CD4-positive, alpha-beta T cell treated with Interleukin-6 for 4 hours (primary cell): ENCODE results near the gene POU2F2.

Source experiments
- DNase-seq: peaks from one replicate; pipeline ENCODE4 v3.0.0-alpha.2; 2020; ENCODE audit warnings: mixed read lengths

Gene POU2F2

GRCh38 chr19:42154471-42155323 is 22.5 kb upstream of the POU2F2 start:
- DNase-seq: no peak

DNA sequence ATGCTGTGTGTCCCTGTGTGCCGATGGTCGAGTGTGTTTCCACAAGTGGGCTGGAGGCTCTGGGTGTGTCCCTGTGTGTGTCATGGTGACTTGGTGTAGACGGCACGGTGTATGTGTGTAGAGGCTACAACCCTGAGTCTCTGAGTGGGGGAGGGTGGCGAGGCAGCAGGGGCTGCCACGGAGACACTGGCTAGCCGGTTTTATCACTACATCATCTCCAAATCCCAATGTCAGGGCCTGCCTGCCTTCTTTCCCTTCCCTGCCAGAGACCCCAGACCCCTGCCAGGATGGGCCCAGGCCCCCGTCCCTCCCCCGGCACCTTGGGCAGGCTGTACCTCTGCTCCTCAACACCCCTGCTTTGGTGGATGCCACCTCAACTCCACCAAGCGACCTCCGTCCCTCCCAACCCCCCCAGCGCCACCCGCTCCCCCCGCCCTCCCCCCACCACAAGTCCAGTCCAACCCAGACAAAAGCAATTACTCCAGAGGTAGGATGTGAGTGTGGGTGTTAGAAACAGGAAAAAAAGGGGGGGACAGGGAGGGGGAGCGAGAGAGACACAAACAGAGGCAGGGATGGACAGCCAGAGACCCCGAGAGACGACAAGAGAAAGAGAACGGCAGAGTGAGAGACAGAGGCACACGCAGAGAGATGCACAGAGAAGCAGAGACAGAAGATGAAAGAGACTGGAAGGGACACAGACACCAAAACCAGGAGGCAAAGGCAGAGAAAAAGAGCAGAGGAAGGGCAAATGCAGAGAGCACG is 21.6 kb upstream of the POU2F2 start:
- no peak for DNase-seq

- no peak for DNase-seq
Measured at GRCh38 chr19:42152910-42153671, 20.8 kb upstream of the POU2F2 start.

GRCh38 chr19:42151782-42152684 is 19.8 kb upstream of the POU2F2 start:
- no peak for DNase-seq

GRCh38 chr19:42150911-42151361 is 18.7 kb upstream of the POU2F2 start:
- no peak for DNase-seq

- DNase-seq: no peak
Measured at GRCh38 chr19:42150364-42150763, 18.1 kb upstream of the POU2F2 start.

DNA sequence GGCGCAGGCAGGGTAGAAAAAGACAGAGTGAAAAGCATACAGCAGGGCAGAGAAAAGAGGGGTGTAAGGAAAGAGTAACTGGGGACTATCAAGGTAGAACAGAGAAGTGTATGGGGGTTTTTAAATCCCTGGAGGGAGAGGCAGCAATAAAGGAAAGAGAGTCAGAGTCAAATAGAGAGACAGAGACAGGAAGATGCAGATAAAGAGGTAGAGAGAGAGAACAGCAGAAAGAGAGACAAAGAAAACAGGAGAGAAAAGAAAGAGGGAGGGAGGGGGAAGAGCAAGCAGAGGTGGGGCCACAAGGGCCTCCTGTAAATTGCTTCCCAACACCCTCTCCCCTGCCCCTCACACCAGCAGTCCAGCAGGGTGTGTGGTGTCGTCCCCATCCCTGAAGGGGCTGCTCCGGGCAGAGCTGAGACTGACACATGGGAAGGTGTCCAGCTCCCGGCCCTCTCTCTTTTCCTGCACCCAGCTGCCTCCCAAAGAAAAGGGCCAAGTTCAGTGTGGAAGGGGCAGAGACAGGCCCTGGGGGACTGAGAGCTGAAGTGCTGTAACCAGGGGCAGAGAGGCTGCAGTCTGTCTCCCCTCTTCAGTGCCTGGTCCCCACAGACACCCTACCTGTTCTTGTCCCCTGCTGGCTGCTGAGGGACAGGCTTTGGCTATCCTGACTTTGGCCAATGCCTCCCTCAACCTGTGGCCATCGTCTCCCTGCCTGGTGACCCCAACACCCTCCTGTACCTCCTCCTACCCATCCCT is 17.4 kb upstream of the POU2F2 start:
- DNase-seq: no peak

DNA sequence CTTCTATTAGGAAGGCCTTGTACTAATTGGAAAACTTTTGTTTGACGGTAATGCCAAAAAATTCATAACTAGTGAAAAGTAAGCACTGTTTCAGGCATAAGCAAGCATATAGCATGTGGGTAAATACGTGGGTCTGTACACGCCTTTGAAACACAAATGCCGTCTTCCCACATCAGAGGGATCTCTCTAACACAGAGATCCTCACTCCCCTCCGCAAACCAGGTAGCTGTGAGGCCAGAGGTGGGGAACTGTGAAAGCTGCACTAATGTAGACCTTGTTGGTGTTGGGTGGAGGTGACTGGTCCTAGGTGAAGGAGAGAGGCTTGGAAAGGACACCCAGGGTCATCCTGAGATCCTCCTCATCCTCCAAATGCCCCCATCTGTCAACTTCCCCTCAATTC is 16.0 kb upstream of the POU2F2 start:
- peak; percentile 24 for DNase-seq

DNA sequence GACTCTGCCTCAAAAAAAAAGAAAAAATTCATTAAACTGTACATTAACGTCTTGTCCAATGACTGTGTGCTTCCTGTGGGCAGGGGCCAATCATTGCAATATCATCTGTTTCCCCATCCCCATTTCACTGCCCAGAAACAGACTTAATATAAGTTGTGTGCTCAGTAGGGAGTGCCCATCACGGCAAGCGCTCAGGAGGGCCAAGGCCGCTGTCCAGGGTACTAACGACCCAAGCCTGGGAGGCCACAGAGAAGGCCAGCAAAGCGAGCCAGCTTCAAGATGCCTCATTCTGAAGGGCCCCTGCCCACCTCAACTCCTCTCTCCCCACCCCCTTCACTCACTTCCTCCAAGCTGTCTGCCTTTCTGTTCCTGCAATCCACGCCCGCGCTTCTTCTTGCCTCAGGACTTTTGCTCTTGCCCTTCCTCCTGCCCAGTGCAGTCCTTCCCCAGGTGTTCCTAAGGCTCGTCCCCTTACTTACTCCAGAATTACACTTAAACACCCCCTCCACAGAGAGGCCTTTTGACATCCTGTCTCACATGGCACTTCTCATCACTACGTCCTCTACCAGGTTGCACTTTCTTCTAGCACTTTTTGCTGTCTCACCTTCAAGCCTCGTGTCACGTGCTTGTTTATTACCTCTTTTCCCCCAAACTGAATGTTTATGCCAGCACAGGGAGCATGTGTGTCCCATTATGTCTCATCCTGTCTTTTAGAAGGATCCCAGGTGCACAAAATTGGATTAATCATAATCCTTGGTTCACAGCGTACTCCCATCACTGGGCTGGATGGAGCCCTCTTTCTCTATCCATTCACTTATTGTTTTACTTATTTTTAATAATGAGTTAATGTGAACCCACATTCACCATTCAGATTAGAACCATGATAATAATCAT is 11.3 kb upstream of the POU2F2 start:
- no peak for DNase-seq

DNA sequence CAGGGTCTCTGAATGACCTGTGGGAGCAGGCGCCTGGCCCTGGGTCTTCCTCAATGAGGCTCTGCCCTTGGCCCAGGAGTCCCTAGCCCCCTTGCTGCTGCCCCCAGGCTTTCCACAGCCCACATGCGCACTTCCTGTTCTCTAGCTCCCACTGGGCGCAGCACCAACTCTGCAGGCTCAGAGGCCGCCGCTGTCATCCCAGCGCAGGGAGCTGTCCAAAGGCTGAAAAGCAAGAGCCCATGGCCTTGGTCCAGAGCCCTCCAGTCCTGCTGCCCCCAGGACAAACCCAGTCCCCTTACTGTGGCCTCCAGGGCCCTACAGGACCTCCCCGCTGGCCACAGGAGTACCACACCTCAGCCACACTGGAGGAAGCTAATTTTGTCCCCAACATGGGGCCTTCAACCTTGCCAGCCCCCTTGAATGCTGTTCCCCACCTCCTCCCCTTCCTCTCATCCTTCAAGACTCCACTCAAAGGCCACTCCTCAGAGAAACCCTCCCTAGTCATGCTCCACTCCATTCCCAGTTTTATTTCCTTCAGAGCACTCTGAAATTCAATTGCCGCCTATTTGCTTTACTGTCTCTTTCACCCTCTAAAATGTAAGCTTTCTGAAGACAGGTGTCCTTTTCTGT is 8.0 kb upstream of the POU2F2 start:
- peak; percentile 32 for DNase-seq

- no peak for DNase-seq
Measured at GRCh38 chr19:42134535-42135070, 2.4 kb upstream of the POU2F2 start.

DNA sequence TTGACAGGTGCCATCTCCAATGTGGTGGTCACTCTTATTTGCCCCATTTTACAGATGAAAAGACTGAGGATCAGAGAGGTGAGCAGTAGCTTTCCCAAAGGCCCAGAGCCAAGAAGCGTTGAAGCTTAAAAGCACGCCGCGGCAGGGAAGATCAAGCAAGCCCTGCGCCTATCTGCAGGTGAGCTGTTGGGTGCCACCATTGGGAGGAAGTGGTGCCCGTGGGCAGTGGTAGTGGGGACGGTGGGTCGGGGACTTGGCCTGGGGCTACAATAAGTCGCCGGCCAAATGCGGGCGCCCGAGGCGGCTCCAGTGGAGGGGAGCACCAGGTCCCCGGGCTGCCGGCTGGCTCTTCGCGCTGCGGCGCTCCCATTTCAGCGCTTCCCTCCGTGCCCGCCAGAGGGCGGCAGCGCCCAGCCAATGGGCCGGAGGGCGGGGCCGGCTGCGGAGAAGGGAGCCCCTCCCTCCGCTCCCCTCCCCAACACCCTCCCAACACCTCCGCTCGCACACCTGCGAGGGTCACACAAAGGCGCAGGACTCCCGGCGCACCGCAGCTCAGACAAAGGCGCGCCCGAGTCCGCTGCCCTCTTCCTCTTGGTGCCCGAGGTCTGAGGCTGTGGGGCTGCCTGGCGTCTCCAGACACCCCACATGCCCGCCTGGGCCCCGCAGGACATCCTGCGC is 744 bp upstream of the POU2F2 start:
- peak; percentile 86 for DNase-seq

- peak; percentile 9 for DNase-seq
Measured at GRCh38 chr19:42131149-42132029, 857 bp downstream of the POU2F2 start.

GRCh38 chr19:42130254-42130573 is 2.0 kb downstream of the POU2F2 start:
- DNase-seq: no peak

DNA sequence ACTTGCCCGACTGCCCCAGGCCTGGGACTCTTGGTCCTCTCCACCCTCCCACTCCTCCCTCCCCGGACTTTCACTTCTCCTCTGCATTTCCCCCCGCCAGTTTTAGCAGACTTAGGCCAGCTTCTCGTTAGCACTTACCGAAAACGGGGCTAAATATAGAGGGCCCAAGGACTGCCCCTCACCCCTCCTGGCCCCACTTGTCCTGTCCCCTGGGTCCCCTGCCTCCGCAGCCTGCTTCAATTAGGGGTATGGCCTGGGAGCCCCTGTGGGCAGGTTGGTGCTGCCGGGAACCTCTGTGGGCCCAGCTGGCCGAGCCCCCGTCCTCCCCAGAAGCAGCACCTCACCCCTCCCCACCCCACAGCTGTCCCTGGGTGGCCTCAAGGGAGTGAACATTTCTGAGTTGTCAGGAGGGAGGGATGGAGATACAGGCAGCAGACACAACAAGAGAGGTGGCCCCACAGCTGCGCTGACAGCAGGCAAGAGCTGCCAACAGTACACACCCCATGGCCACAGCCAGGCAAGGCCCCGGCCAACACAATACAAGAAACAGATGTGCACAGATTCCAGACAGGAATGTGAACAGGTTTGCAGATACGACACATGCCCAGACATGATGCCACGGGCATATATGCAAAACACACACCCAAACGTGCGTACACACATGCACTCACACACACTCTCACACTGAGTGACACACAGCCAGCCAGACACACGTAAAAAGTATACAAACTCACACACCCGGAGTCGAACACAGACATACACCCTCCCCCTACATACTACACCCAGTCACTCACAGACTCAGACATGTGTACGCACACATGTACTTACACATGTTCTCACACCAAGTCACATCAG is 2.6 kb downstream of the POU2F2 start:
- no peak for DNase-seq

DNA sequence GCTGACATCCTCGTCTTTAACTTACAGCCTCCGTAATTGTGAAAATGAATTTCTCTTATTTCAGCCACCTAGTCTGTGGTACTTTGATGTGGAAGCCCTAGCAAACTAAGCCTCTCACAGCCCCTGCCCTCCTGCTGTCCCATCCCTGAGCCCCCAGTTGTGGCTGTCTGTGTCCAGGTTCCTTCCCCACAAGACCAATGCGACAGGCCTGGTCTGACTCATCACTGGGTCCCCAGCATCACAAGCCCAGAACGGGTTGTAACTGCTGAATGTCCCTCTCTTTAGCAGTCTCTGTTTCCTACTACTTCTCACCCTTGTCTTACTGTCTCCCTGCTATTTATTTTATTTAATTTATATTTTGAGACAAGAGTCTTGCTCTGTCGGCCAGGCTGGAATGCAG is 5.7 kb downstream of the POU2F2 start:
- no peak for DNase-seq

DNA sequence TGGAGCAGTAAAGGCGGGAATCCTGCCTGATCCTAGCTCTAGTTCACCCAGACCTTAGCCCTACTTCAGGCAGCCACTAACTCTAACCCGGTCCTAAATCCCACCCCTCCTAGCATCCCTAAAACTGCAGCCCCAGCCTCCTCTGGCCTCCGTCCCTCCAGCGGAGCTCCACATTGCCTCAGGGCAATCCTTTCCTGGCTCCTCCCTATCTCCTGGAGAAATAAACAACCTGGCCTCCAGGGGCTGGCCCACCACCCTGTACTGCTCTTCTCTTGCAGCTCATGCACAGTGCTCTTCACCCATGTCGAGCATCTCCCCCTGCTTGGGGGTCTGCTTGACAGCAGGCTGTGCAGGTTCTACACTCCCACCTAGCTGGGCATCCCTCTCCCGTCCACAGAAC is 6.7 kb downstream of the POU2F2 start:
- DNase-seq: no peak
